Trophoblast cell (in vitro differentiated cells and primary cell): ENCODE data around the gene ZNF576.

Source experiments
- DNase-seq, 2 donors: peaks; one replicate each; pipeline ENCODE4 v3.0.0-alpha.2; 2016
- H2AFZ ChIP-seq: 2 replicates; pipeline ENCODE4 v1.6.1; 2013; ENCODE audit warnings: low read length, moderate library complexity, mild to moderate bottlenecking; ENCODE audit not compliant: insufficient read depth, poor library complexity
- H2AK5ac ChIP-seq: 2 replicates; pipeline ENCODE4 v1.6.1; 2013; ENCODE audit warnings: mild to moderate bottlenecking, low read length
- H2BK120ac ChIP-seq: 2 replicates; pipeline ENCODE4 v1.6.1; 2013; ENCODE audit warnings: low read length, mild to moderate bottlenecking, moderate library complexity; ENCODE audit not compliant: insufficient read depth, poor library complexity
- H2BK12ac ChIP-seq: 2 replicates; pipeline ENCODE4 v1.6.1; 2013; ENCODE audit warnings: mild to moderate bottlenecking, low read length, moderate library complexity
- H2BK5ac ChIP-seq: 2 replicates; pipeline ENCODE4 v1.6.1; 2013; ENCODE audit warnings: low read length, low read depth, moderate library complexity, mild to moderate bottlenecking; ENCODE audit not compliant: poor library complexity
- H3K14ac ChIP-seq: 2 replicates; pipeline ENCODE4 v1.6.1; 2013; ENCODE audit warnings: mild to moderate bottlenecking, low read length
- H3K18ac ChIP-seq: 2 replicates; pipeline ENCODE4 v1.6.1; 2013; ENCODE audit warnings: mild to moderate bottlenecking, low read length
- H3K23ac ChIP-seq: 2 replicates; pipeline ENCODE4 v1.6.1; 2013; ENCODE audit warnings: low read length
- H3K27ac ChIP-seq: 2 replicates; pipeline ENCODE4 v1.5.1; 2013; ENCODE audit warnings: low read depth, mild to moderate bottlenecking, inconsistent platforms, low read length, moderate library complexity
- H3K27me3 ChIP-seq: 2 replicates; pipeline ENCODE4 v1.6.1; 2013; ENCODE audit warnings: inconsistent platforms, mild to moderate bottlenecking, low read length, moderate library complexity; ENCODE audit not compliant: insufficient read depth
- H3K36me3 ChIP-seq, 2 experiments: 1 replicate in 1 of 2; 2 replicates in 1 of 2; pipeline ENCODE4 v1.6.1; 2013; ENCODE audit warnings: low read length in 2 of 2, mild to moderate bottlenecking in 2 of 2, moderate library complexity in 1 of 2; ENCODE audit not compliant: insufficient read depth in 2 of 2, control insufficient read depth in 1 of 2
- H3K4ac ChIP-seq: 2 replicates; pipeline ENCODE4 v1.6.1; 2013; ENCODE audit warnings: low read depth, mild to moderate bottlenecking, low read length, moderate library complexity
- H3K4me1 ChIP-seq, 2 experiments: 1 replicate in 1 of 2; 2 replicates in 1 of 2; pipeline ENCODE4 v1.6.1; 2013; ENCODE audit warnings: low read length in 2 of 2, mild to moderate bottlenecking in 2 of 2, moderate library complexity in 1 of 2; ENCODE audit not compliant: insufficient read depth in 2 of 2, control insufficient read depth in 1 of 2
- H3K4me2 ChIP-seq: 2 replicates; pipeline ENCODE4 v1.6.1; 2013; ENCODE audit warnings: inconsistent platforms, mild to moderate bottlenecking, low read length, moderate library complexity
- H3K4me3 ChIP-seq: 2 replicates; pipeline ENCODE4 v1.5.1; 2013; ENCODE audit warnings: mild to moderate bottlenecking, low read depth, low read length, inconsistent platforms
- H3K79me1 ChIP-seq: one replicate; pipeline ENCODE4 v1.6.1; 2013; ENCODE audit warnings: low read length
- H3K79me2 ChIP-seq: 2 replicates; pipeline ENCODE4 v1.6.1; 2013; ENCODE audit warnings: low read length, mild to moderate bottlenecking; ENCODE audit not compliant: control insufficient read depth, insufficient read depth, poor library complexity
- H3K9ac ChIP-seq: 2 replicates; pipeline ENCODE4 v1.6.1; 2013; ENCODE audit warnings: mild to moderate bottlenecking, low read length
- H3K9me3 ChIP-seq: 2 replicates; pipeline ENCODE4 v1.6.1; 2013; ENCODE audit warnings: low read depth, mild to moderate bottlenecking, control low read depth, inconsistent platforms, low read length; ENCODE audit not compliant: insufficient read depth
- H4K12ac ChIP-seq: 2 replicates; pipeline ENCODE4 v1.6.1; 2013; ENCODE audit warnings: low read depth, mild to moderate bottlenecking, low read length, moderate library complexity
- H4K8ac ChIP-seq: 2 replicates; pipeline ENCODE4 v1.6.1; 2013; ENCODE audit warnings: low read depth, mild to moderate bottlenecking, low read length, moderate library complexity
- H4K91ac ChIP-seq: one replicate; pipeline ENCODE4 v1.6.1; 2013; ENCODE audit warnings: low read depth, mild to moderate bottlenecking, low read length, moderate library complexity
- WGBS: extraction: QIAGEN DNeasy Blood & Tissue Kit; methylation state at CpG from one replicate; pipeline ENCODE4 v1.1.7; 2013; ENCODE audit warnings: missing lambda C conversion rate; ENCODE audit not compliant: insufficient read length, insufficient coverage; ENCODE audit errors: extremely low coverage; 5-methylcytosine and 5-hydroxymethylcytosine counted together

ZNF576 gene

GRCh38 chr19:43626838-43627237 lies 30.4 kb downstream of the ZNF576 start:
- no CpG with 5 or more reads among the region's 17 CpGs for WGBS
- Histone ChIP-seq H4K12ac (no peak overlapping the region), H3K79me2 (no peaks in the 10 kb centered on the region), H2BK12ac (no peak overlapping the region), H3K14ac (no peak overlapping the region), H4K91ac (no peak overlapping the region), H3K23ac (no peak overlapping the region), H2BK120ac (no peak overlapping the region), H4K8ac (no peak overlapping the region), H3K27ac (no peak overlapping the region), H3K4me3 (no peak overlapping the region), H3K4me2 (no peak overlapping the region), H3K18ac (no peak overlapping the region), H3K4ac (no peak overlapping the region), H3K79me1 (no peaks in the 10 kb centered on the region), H2AK5ac (no peak overlapping the region), H3K27me3 (no peaks in the 10 kb centered on the region), H2AFZ (no peak overlapping the region), H3K9ac (no peak overlapping the region), H3K9me3 (peaks cover 6% of the 10 kb centered on the region), H2BK5ac (no peak overlapping the region), H3K36me3 (no peaks in the 10 kb centered on the region), H3K4me1 (no peaks in the 10 kb centered on the region)
- DNase-seq = no peak

- no peak overlapping the region for H3K9ac ChIP-seq
- H4K91ac ChIP-seq = no peak overlapping the region
- H3K14ac ChIP-seq = no peak overlapping the region
- no peak overlapping the region for H3K18ac ChIP-seq
- no peak overlapping the region for H3K4me2 ChIP-seq
- H4K8ac ChIP-seq = no peak overlapping the region
- no peak overlapping the region for H2BK120ac ChIP-seq
- H2AFZ ChIP-seq = no peak overlapping the region
- no peak overlapping the region for H3K23ac ChIP-seq
- no peak overlapping the region for H3K4me3 ChIP-seq
- H2BK5ac ChIP-seq = no peak overlapping the region
- no peaks in the 10 kb centered on the region for H3K27me3 ChIP-seq
- no peak overlapping the region for H3K4ac ChIP-seq
- no peaks in the 10 kb centered on the region for H3K79me1 ChIP-seq
- no peak overlapping the region for H3K27ac ChIP-seq
- H2AK5ac ChIP-seq = no peak overlapping the region
- H4K12ac ChIP-seq = no peak overlapping the region
- no peak overlapping the region for H2BK12ac ChIP-seq
- WGBS = no CpG with 5 or more reads among the region's 3 CpGs
- H3K9me3 ChIP-seq = peaks cover 5% of the 10 kb centered on the region
- DNase-seq = no peak
- H3K36me3 ChIP-seq = no peaks in the 10 kb centered on the region
- no peaks in the 10 kb centered on the region for H3K4me1 ChIP-seq
- no peaks in the 10 kb centered on the region for H3K79me2 ChIP-seq
These were observed 32.4 kb downstream of the ZNF576 start for GRCh38 chr19:43628646-43629326.

- Histone ChIP-seq H2BK5ac (no peak overlapping the region), H3K4me3 (no peak overlapping the region), H3K79me1 (peaks cover 6% of the 10 kb centered on the region), H3K9ac (no peak overlapping the region), H3K36me3 (no peaks in the 10 kb centered on the region), H3K9me3 (no peaks in the 10 kb centered on the region), H4K8ac (no peak overlapping the region), H4K12ac (no peak overlapping the region), H3K27me3 (no peaks in the 10 kb centered on the region), H3K4ac (no peak overlapping the region), H2AK5ac (no peak overlapping the region), H2BK120ac (no peak overlapping the region), H2AFZ (no peak overlapping the region), H4K91ac (no peak overlapping the region), H3K14ac (no peak overlapping the region), H3K4me1 (peaks cover 13 to 15% of the 10 kb centered on the region in 2 experiments), H3K27ac (no peak overlapping the region), H3K18ac (no peak overlapping the region), H3K4me2 (no peak overlapping the region), H2BK12ac (no peak overlapping the region), H3K79me2 (no peaks in the 10 kb centered on the region), H3K23ac (no peak overlapping the region)
- no peak for DNase-seq
- WGBS = no CpG with 5 or more reads among the region's 5 CpGs
These were observed 35.1 kb downstream of the ZNF576 start for GRCh38 chr19:43631491-43631890.

GRCh38 chr19:43633520-43633919 lies 37.1 kb downstream of the ZNF576 start:
- Histone ChIP-seq H3K14ac (no peak overlapping the region), H2AK5ac (no peak overlapping the region), H3K79me1 (peaks cover 6% of the 10 kb centered on the region), H3K27ac (no peak overlapping the region), H3K18ac (no peak overlapping the region), H3K27me3 (peaks cover 3% of the 10 kb centered on the region), H2BK5ac (no peak overlapping the region), H3K23ac (no peak overlapping the region), H2BK12ac (no peak overlapping the region), H3K4me2 (no peak overlapping the region), H3K4me3 (no peak overlapping the region), H4K91ac (no peak overlapping the region), H3K9me3 (no peaks in the 10 kb centered on the region), H4K12ac (no peak overlapping the region), H2AFZ (no peak overlapping the region), H3K4ac (no peak overlapping the region), H3K79me2 (no peaks in the 10 kb centered on the region), H4K8ac (no peak overlapping the region), H3K36me3 (no peaks in the 10 kb centered on the region), H3K9ac (no peak overlapping the region), H2BK120ac (no peak overlapping the region), H3K4me1 (peaks cover 13 to 15% of the 10 kb centered on the region in 2 experiments)
- DNase-seq = no peak
- WGBS = no CpG with 5 or more reads among the region's 4 CpGs
